Keratinocyte (primary cell): ENCODE data around the gene CHSY3. TPM values are rescaled to one million over a fixed set of nuclear protein-coding genes. Genes with fewer than 3 reads are reported as not detected.

Source experiments
- DNase-seq: peaks from one replicate; pipeline ENCODE4 v3.0.0-alpha.2; 2011; ENCODE audit warnings: low read depth, missing footprints, low spot score
- FAIRE-seq: peaks from 2 replicates; lab custom pipeline; 2011; peaks lifted over from hg19 to GRCh38; lab: Jason Lieb, UNC
- H2AFZ ChIP-seq: 2 replicates; pipeline ENCODE4 v1.6.0; 2012; ENCODE audit warnings: low read length, control low read depth, inconsistent platforms; ENCODE audit not compliant: control insufficient read depth
- H3K27ac ChIP-seq: 2 replicates; pipeline ENCODE4 v1.5.1; 2011; ENCODE audit warnings: low read length; ENCODE audit not compliant: control insufficient read depth, insufficient read depth
- H3K27me3 ChIP-seq: 3 replicates; pipeline ENCODE4 v1.6.0; 2011; ENCODE audit warnings: low read length; ENCODE audit not compliant: control insufficient read depth, insufficient read depth; ENCODE audit errors: extremely low read depth
- H3K36me3 ChIP-seq, 2 experiments: 2 replicates in 1 of 2; 3 replicates in 1 of 2; pipeline ENCODE4 v1.5.1; 2011; ENCODE audit warnings: low read length in 2 of 2, mild to moderate bottlenecking in 1 of 2; ENCODE audit not compliant: control insufficient read depth in 2 of 2, insufficient read depth in 2 of 2; ENCODE audit errors: extremely low read depth in 1 of 2
- H3K4me1 ChIP-seq: 3 replicates; pipeline ENCODE4 v1.5.1; 2011; ENCODE audit warnings: low read length; ENCODE audit not compliant: control insufficient read depth, insufficient read depth; ENCODE audit errors: extremely low read depth
- H3K4me2 ChIP-seq: 3 replicates; pipeline ENCODE4 v1.6.0; 2011; ENCODE audit warnings: low read depth, low read length; ENCODE audit not compliant: control insufficient read depth, insufficient read depth; ENCODE audit errors: extremely low read depth
- H3K4me3 ChIP-seq, 3 experiments: fragments of 200-600 bp in 1 of 3; sonication (generic) in 1 of 3; 2 replicates in 2 of 3; 3 replicates in 1 of 3; pipeline ENCODE4 v1.5.1; 2011 to 2016; ENCODE audit warnings: low read length in 3 of 3, mild to moderate bottlenecking in 3 of 3, control low read depth in 2 of 3, inconsistent platforms in 1 of 3, low read depth in 1 of 3, mixed read lengths in 1 of 3, mixed run types in 1 of 3, moderate library complexity in 1 of 3; ENCODE audit not compliant: control insufficient read depth in 2 of 3, insufficient read depth in 2 of 3; ENCODE audit errors: extremely low read depth in 1 of 3
- H3K79me2 ChIP-seq: 2 replicates; pipeline ENCODE4 v1.6.0; 2012; ENCODE audit warnings: low read length; ENCODE audit not compliant: control insufficient read depth, insufficient read depth
- H3K9ac ChIP-seq: 3 replicates; pipeline ENCODE4 v1.6.0; 2011; ENCODE audit warnings: low read length; ENCODE audit not compliant: control insufficient read depth, insufficient read depth; ENCODE audit errors: extremely low read depth
- H3K9me1 ChIP-seq: 3 replicates; pipeline ENCODE4 v1.6.0; 2011; ENCODE audit warnings: low read length; ENCODE audit not compliant: control insufficient read depth, insufficient read depth; ENCODE audit errors: extremely low read depth
- H3K9me3 ChIP-seq: 2 replicates; pipeline ENCODE4 v1.5.1; 2012; ENCODE audit warnings: low read depth, low read length; ENCODE audit not compliant: control insufficient read depth
- H4K20me1 ChIP-seq: 3 replicates; pipeline ENCODE4 v1.6.0; 2011; ENCODE audit warnings: low read length; ENCODE audit not compliant: control insufficient read depth, insufficient read depth; ENCODE audit errors: extremely low read depth
- EZH2 ChIP-seq: IDR thresholded peaks from one replicate; pipeline ENCODE4 v1.6.1; 2012; ENCODE audit warnings: inconsistent platforms, mild to moderate bottlenecking, low read length, moderate library complexity
- dilution Hi-C: fragments of 300-500 bp; cut with MboI; formaldehyde crosslinking; loops from one replicate; pipeline ENCODE4 v1.7.0; 2020; ENCODE audit warnings: low sequenced_read_pairs; ENCODE audit not compliant: extremely low pct_ligation_motif_present
- polyA plus RNA-seq, 5 experiments: library from polyadenylated mRNA; depleted of rRNA in 3 of 5; stranded (reverse) in 3 of 5; stranded (forward) in 1 of 5; unstranded in 1 of 5; fragments of >200 nt; gene quantifications; 1 replicate in 1 of 5; 2 replicates in 3 of 5; 3 replicates in 1 of 5; pipeline versions ENCODE4 v1.2.1 to v1.2.3, GENCODE V29; 2011 to 2012; ENCODE audit warnings: missing spikeins in 2 of 5, low read depth in 1 of 5, low replicate concordance in 1 of 5
- TF ChIP-seq, protein P1 (sequence below), 3 experiments: IDR thresholded peaks in 1 of 3; conservative IDR thresholded peaks in 1 of 3; optimal IDR thresholded peaks in 1 of 3; 2 replicates in 2 of 3; 3 replicates in 1 of 3; pipeline versions ENCODE3 to v1.5.1; 2011; ENCODE audit warnings: low read length in 3 of 3, mild to moderate bottlenecking in 3 of 3, moderate library complexity in 2 of 3, control low read depth in 1 of 3, inconsistent platforms in 1 of 3; ENCODE audit not compliant: insufficient read depth in 2 of 3; ENCODE audit errors: extremely low read depth in 1 of 3

The CHSY3 gene
- polyA plus RNA-seq, 1 donor (not counting 4 experiments of a cell fraction or from before 2014, with no cell fraction given), result 0.47 TPM

DNA sequence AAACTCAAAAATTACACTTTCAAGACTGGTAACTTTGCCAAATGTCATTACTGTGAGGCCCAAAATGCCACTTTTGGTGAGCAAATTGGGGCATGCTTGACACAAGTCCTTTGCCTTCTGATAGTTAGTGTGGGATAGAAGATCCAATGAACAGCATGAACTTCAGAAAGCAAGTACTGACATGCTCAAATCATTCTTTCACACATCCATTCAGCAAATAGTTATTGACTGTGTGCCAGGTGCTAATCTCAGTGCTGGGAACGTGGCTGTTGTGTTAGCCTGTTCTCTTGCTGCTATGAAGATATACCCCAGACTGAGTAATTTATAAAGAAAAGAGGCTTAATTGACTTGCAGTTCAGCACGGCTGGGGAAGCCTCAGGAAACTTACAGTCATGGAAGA lies 247.0 kb downstream of the CHSY3 start:
- Histone ChIP-seq H3K27me3 (no peaks in the 10 kb centered on the region), H3K9me3 (no peaks in the 10 kb centered on the region), H3K36me3 (no peaks in the 10 kb centered on the region), H3K4me1 (peaks cover 9% of the 10 kb centered on the region), H3K27ac (no peak overlapping the region), H4K20me1 (no peaks in the 10 kb centered on the region), H3K9me1 (no peaks in the 10 kb centered on the region), H3K4me2 (no peak overlapping the region), H2AFZ (peak overlapping the region; percentile 59), H3K4me3 (no peak overlapping the region), H3K79me2 (no peaks in the 10 kb centered on the region), H3K9ac (no peak overlapping the region)
- dilution Hi-C loops, result no loop called here
- FAIRE-seq (peak; percentile 93), DNase-seq (no peak)
- TF ChIP-seq, protein P1, sequence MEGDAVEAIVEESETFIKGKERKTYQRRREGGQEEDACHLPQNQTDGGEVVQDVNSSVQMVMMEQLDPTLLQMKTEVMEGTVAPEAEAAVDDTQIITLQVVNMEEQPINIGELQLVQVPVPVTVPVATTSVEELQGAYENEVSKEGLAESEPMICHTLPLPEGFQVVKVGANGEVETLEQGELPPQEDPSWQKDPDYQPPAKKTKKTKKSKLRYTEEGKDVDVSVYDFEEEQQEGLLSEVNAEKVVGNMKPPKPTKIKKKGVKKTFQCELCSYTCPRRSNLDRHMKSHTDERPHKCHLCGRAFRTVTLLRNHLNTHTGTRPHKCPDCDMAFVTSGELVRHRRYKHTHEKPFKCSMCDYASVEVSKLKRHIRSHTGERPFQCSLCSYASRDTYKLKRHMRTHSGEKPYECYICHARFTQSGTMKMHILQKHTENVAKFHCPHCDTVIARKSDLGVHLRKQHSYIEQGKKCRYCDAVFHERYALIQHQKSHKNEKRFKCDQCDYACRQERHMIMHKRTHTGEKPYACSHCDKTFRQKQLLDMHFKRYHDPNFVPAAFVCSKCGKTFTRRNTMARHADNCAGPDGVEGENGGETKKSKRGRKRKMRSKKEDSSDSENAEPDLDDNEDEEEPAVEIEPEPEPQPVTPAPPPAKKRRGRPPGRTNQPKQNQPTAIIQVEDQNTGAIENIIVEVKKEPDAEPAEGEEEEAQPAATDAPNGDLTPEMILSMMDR (optimal IDR thresholded peaks at IDR 0.05 in 1 of 3, IDR thresholded peaks at IDR 0.05 in 1 of 3, conservative IDR thresholded peaks at IDR 0.05 in 1 of 3; ENCODE audit: extremely low read depth in 1 of 3, insufficient read depth in 2 of 3, low read length in 3 of 3), result no peak
- no peak for TF ChIP-seq EZH2

DNA sequence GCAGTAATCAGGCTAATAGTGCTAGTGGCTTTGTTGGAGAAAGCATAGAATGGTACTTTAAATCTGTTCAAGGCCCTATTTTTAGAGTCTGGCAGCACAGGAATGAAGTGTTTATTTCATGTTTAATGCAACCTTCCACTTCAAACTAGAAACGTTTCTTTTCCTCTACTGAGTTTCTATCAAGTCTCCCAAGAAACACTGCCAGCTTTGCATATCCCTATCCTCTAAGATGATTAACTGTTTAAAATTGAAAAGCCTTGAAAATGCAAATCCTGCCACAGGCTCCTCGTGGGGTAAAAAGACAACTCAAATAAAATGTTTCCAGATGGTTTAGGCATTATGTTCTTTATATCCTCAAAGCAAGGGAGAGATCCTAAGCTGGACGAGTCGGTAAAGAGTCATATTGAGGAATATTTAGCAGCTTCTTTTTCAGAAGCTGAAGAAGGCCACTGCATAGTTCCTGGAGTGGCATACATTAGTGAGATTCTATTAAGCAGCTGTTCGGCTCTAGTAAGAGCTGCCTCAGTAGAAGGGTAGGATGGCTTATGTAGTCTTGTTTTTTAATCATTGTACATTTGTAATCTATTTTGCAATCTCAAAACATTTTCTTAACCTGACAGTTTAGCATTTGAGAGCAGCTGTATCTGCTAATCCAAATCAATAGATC lies 251.2 kb downstream of the CHSY3 start:
- no peaks in the 10 kb centered on the region for H3K9me3 ChIP-seq
- dilution Hi-C loops, result no loop called here
- no peak overlapping the region for H2AFZ ChIP-seq
- no peaks in the 10 kb centered on the region for H3K9me1 ChIP-seq
- H3K36me3 ChIP-seq, result no peaks in the 10 kb centered on the region
- H3K79me2 ChIP-seq, result no peaks in the 10 kb centered on the region
- no peak for TF ChIP-seq EZH2
- TF ChIP-seq, protein P1 (optimal IDR thresholded peaks at IDR 0.05 in 1 of 3, IDR thresholded peaks at IDR 0.05 in 1 of 3, conservative IDR thresholded peaks at IDR 0.05 in 1 of 3; ENCODE audit: extremely low read depth in 1 of 3, insufficient read depth in 2 of 3, low read length in 3 of 3), result no peak
- peaks cover 9% of the 10 kb centered on the region for H3K4me1 ChIP-seq
- no peak overlapping the region for H3K9ac ChIP-seq
- no peaks in the 10 kb centered on the region for H4K20me1 ChIP-seq
- H3K27me3 ChIP-seq, result no peaks in the 10 kb centered on the region
- no peak for FAIRE-seq
- no peak for DNase-seq
- no peak overlapping the region for H3K4me3 ChIP-seq
- no peak overlapping the region for H3K27ac ChIP-seq
- H3K4me2 ChIP-seq, result no peak overlapping the region
